HG03439 (cell line): Measurements from ENCODE around the gene FAM120B.
A peak's percentile ranks its signal among the peaks of the same experiment; 100 is the strongest.
"Not testable (repeated sequence)": the region's sequence is repeated elsewhere in the genome, so short reads cannot be mapped to it uniquely, and the experiment has no call there.

Experiments
- ATAC-seq: cut with Tn5 transposase; IDR thresholded peaks from one replicate; pipeline ENCODE4 v1.9.1; 2021; ENCODE audit warnings: mild to moderate bottlenecking, moderate library complexity; ENCODE audit not compliant: unreplicated experiment

Gene FAM120B, protein sequence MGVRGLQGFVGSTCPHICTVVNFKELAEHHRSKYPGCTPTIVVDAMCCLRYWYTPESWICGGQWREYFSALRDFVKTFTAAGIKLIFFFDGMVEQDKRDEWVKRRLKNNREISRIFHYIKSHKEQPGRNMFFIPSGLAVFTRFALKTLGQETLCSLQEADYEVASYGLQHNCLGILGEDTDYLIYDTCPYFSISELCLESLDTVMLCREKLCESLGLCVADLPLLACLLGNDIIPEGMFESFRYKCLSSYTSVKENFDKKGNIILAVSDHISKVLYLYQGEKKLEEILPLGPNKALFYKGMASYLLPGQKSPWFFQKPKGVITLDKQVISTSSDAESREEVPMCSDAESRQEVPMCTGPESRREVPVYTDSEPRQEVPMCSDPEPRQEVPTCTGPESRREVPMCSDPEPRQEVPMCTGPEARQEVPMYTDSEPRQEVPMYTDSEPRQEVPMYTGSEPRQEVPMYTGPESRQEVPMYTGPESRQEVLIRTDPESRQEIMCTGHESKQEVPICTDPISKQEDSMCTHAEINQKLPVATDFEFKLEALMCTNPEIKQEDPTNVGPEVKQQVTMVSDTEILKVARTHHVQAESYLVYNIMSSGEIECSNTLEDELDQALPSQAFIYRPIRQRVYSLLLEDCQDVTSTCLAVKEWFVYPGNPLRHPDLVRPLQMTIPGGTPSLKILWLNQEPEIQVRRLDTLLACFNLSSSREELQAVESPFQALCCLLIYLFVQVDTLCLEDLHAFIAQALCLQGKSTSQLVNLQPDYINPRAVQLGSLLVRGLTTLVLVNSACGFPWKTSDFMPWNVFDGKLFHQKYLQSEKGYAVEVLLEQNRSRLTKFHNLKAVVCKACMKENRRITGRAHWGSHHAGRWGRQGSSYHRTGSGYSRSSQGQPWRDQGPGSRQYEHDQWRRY

GRCh38 chr6:170306324-170307079 lies at the start of gene FAM120B:
Gene FAM120B, plus strand, starts transcription at chr6:170306758. Its CDS starts 10,633 bp downstream, at chr6:170317391.
- ATAC-seq, result peak; percentile 99

DNA sequence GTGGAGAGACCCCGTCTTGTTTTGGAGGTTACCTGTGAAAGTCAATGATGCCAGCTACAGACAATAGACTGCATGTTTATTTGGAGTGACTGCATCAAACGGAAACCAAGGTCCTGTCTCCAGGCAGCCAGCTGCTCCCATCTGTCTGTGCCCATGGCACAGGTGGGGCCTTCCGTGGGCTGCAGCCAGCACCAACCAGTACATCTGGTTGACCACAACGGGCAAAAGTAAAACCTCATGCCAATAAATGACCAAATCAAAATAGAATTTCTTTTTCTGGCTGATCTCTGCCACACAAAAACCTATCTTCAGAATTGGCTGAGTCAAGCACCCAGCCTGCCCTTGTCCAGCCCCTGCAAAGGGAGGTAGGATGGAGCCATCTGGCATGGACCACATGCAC lies 49.2 kb upstream of the FAM120B start:
- no peak for ATAC-seq

- ATAC-seq, result no peak
These were observed 48.2 kb upstream of the FAM120B start for GRCh38 chr6:170258407-170258806.

GRCh38 chr6:170259278-170259677 lies 47.3 kb upstream of the FAM120B start:
- ATAC-seq, result no peak

GRCh38 chr6:170260686-170261085 lies 45.9 kb upstream of the FAM120B start:
- ATAC-seq, result no peak

DNA sequence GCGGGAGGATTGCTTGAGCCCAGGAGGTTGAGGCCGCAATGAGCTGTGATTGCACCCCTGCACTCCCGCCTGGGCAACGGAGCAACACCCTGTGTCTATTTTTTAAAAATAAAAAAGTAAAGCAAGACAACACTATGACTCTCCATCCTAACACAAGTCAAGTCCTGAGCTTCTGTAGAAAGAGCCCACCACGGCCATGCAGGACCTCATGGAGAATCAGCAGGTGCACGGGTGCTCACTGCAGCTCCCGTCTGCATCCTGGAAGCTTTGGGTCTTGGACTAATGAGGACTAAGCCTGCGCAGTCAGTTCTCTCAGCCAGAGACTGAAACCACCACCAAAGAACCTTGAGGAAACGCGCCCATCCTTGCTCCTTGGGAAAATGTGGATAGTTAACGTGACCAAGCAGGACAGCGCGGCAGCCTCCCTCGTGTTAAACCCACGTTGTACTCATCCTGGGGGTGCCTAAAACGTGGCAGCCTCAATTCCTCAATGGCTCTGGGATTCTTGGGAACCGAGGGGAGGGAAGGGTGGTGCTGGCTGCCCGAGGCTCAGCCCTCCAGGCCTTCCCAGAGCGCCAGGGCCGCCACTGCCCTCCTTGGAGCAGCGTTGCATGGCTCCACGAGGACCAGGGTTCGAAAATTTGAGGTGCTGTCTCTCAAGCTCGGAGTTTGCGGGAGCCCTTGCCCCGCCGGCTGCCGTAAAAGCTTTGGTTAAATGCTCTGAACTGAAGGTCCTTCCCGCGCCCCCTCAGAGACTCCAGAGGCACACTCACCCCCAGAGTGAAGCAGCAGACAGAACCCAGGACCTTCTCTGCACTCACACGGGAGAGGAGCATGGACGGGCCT lies 44.7 kb upstream of the FAM120B start:
- no peak for ATAC-seq

DNA sequence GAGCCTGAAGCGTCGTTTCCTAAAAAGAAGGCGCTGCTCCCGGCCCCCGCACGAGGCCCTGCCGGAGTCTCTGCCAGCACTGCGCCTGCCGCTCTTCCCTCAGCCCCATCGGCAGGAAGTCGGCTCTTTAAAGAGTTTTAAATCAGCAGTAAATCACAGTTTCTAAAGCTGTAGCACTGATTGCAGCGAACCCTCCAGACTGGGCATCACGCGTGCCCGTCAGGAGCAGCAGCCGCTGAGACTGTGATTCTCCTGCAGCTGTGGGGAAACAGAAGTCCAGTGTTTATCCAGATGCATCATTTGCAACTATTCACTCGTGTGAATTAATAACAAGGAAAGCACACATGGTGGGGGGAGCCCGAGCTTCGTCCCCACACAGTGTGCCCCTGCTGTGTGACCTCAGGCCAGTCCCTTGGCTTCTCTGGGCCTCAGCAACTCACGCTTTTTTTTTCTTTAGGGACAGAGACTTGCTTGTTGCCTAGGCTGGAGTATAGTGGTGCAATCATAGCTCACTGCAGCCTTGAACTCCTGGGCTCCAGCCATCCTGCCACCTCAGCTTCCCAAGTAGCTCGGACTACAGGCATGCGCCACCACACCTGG lies 44.0 kb upstream of the FAM120B start:
- no peak for ATAC-seq

GRCh38 chr6:170263410-170263809 lies 43.1 kb upstream of the FAM120B start:
- no peak for ATAC-seq

GRCh38 chr6:170264086-170264485 lies 42.5 kb upstream of the FAM120B start:
- ATAC-seq, result no peak

DNA sequence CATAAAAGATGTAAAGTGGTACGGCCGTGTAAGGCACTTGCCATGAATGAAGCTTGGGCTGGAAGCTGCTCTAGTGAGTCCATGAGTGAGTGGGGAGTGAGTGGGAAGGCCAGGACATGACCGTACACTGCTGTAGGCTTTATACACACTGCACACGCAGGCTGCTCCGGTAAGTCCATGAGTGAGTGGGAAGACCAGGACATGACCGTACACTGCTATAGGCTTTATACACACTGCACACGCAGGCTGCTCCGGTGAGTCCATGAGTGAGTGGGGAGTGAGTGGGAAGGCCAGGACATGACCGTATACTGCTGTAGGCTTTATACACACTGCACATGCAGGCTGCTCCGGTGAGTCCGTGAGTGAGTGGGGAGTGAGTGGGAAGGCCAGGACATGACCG lies 41.9 kb upstream of the FAM120B start:
- not testable (repeated sequence) for ATAC-seq

- ATAC-seq, result no peak
These were observed 40.9 kb upstream of the FAM120B start for GRCh38 chr6:170265655-170266054.

- ATAC-seq, result no peak
These were observed 40.3 kb upstream of the FAM120B start for GRCh38 chr6:170266061-170266825.

DNA sequence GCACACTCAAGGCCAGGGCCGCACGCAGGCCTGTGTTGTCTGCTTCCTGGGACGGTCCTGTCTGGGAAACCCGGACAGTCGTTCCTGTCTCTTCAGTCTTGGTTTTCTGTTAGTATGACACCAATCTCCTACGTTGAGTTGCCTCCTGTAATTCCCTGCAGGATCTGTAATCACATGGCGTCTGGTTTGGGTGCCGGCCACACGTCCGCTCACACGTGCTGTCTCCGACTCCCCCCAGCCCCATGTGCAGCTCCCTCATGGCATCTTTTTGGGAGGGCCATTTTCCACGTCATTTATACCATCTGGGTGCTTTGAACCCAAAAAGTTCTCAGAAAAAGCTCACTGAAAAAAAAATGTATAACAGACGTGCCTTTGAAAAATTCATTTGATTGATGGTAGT lies 38.9 kb upstream of the FAM120B start:
- no peak for ATAC-seq

GRCh38 chr6:170268216-170269129 lies 38.1 kb upstream of the FAM120B start:
- no peak for ATAC-seq

- no peak for ATAC-seq
These were observed 37.3 kb upstream of the FAM120B start for GRCh38 chr6:170269151-170269845.

DNA sequence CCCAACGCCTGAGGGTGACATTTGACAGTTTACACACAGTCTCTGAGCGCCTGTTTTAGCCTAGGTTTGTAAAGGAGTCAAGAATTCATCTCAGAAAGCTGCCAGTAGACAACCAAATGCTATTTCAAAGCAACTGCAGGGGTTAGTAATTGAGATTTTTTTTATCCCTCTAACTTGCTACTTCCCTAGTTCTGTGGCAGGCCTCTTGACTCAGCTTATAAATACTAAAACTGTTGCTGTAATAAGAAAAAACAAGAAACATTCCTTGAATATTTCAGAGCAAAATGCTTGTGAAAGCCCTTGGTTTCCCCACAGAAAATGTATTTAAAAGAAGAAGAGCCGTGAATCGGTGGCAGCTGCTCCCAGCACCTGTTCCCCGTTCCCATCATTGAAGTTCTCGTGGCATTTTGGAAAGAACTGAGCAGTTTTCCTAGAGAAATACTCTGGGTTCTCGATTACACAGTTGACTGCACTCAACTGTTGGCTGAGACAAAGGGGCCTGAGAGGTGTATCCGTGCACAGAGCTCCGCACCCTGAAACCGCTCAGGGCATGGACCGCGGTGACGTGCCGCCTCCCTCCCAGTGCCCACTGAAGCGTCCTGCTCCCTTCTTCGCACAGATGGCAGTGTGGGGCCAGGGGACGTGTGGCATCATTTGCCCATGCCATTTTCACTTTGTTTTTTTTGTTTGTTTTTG lies 36.6 kb upstream of the FAM120B start:
- no peak for ATAC-seq
